ENCODE results near the gene NUSAP1.

DNA sequence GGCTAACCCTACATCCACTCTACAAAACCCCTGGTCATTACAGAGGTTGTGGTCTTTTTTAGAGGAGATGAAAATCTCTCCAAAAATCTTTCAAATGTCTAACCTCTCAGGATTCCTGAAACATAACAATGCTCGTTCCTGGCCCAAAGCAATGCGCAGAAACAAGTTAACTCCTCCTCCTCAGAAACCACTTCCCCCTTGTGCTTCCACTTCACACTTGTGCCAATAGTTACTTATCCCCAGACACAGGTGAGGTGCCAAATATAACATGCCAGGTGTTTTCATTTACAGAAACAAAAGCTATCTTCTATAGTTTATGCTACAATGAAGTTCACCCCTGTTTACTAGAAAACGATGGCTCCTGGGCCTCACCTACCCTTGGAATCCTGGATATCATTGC, 63.4 kb downstream of the NUSAP1 start:
- TF ChIP-seq, protein P1, sequence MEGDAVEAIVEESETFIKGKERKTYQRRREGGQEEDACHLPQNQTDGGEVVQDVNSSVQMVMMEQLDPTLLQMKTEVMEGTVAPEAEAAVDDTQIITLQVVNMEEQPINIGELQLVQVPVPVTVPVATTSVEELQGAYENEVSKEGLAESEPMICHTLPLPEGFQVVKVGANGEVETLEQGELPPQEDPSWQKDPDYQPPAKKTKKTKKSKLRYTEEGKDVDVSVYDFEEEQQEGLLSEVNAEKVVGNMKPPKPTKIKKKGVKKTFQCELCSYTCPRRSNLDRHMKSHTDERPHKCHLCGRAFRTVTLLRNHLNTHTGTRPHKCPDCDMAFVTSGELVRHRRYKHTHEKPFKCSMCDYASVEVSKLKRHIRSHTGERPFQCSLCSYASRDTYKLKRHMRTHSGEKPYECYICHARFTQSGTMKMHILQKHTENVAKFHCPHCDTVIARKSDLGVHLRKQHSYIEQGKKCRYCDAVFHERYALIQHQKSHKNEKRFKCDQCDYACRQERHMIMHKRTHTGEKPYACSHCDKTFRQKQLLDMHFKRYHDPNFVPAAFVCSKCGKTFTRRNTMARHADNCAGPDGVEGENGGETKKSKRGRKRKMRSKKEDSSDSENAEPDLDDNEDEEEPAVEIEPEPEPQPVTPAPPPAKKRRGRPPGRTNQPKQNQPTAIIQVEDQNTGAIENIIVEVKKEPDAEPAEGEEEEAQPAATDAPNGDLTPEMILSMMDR (IDR thresholded peaks at IDR 0.05): no peak
- no peak for TF ChIP-seq POLR2A (IDR thresholded peaks at IDR 0.05)
- no peak for TF ChIP-seq POLR2AphosphoS5 (IDR thresholded peaks at IDR 0.05)
- TF ChIP-seq EP300 (IDR thresholded peaks at IDR 0.05): no peak

All from gastroesophageal sphincter (tissue), 3 donors.